Spleen (tissue), 11 donors: Measurements from ENCODE around the gene SERTAD3. TPM values are rescaled to one million over a fixed set of nuclear protein-coding genes. Genes with fewer than 3 reads are reported as not detected.

Experiments
- DNase-seq: peaks from one replicate; pipeline ENCODE4 v3.0.0-alpha.2; 2020
- H3K27ac ChIP-seq, 8 donors: fragments of 200-600 bp; sonication (generic) in 7 of 8; 1 replicate in 4 of 8; 2 replicates in 4 of 8; pipeline versions ENCODE4 v1.5.0 to v1.8.0; 2016 to 2021; ENCODE audit warnings: inconsistent platforms in 4 of 8, mild to moderate bottlenecking in 4 of 8, moderate library complexity in 1 of 8
- H3K27me3 ChIP-seq, 7 donors: fragments of 200-600 bp; sonication (generic) in 6 of 7; replicated peaks in 1 of 7; 1 replicate in 4 of 7; 2 replicates in 3 of 7; pipeline versions ENCODE4 v1.5.0 to v1.8.0; 2016 to 2021; ENCODE audit warnings: inconsistent platforms in 3 of 7, mild to moderate bottlenecking in 1 of 7
- H3K36me3 ChIP-seq, 6 donors: fragments of 200-600 bp; sonication (generic) in 5 of 6; 1 replicate in 4 of 6; 2 replicates in 2 of 6; pipeline versions ENCODE4 v1.5.0 to v1.8.0; 2016 to 2021; ENCODE audit warnings: inconsistent platforms in 2 of 6
- H3K4me1 ChIP-seq, 6 donors: fragments of 200-600 bp; sonication (generic) in 5 of 6; 1 replicate in 3 of 6; 2 replicates in 3 of 6; pipeline versions ENCODE4 v1.5.0 to v1.8.0; 2016 to 2021; ENCODE audit warnings: inconsistent platforms in 3 of 6
- H3K4me3 ChIP-seq, 8 donors: fragments of 200-600 bp; sonication (generic) in 7 of 8; 1 replicate in 4 of 8; 2 replicates in 4 of 8; pipeline versions ENCODE4 v1.5.0 to v1.8.0; 2016 to 2021; ENCODE audit warnings: inconsistent platforms in 4 of 8, mild to moderate bottlenecking in 4 of 8, moderate library complexity in 2 of 8
- H3K9me3 ChIP-seq, 8 donors: fragments of 200-600 bp; sonication (generic) in 7 of 8; 1 replicate in 4 of 8; 2 replicates in 4 of 8; pipeline versions ENCODE4 v1.5.0 to v1.8.0; 2016 to 2021; ENCODE audit warnings: inconsistent platforms in 4 of 8
- POLR2A ChIP-seq, 3 donors: fragments of 450-650 bp; IDR thresholded peaks; one replicate each; pipeline ENCODE4 v1.5.1; 2017; ENCODE audit warnings: antibody characterized with exemption in 3 of 3, mild to moderate bottlenecking in 1 of 3
- POLR2AphosphoS5 ChIP-seq, 3 donors: sonication (generic); formaldehyde crosslinking; IDR thresholded peaks; one replicate each; pipeline ENCODE4 v1.5.1; 2017; ENCODE audit warnings: antibody characterized with exemption in 3 of 3
- WGBS, 5 donors: extraction: QIAGEN DNeasy Blood & Tissue Kit in 3 of 5; methylation state at CpG; one replicate each; pipeline versions ENCODE4 v1.1.5 to v1.1.7; 2013 to 2018; 5-methylcytosine and 5-hydroxymethylcytosine counted together
- intact Hi-C: fragments of 100-400 bp; cut with DNase I; formaldehyde crosslinking; loops from one replicate; pipeline ENCODE4 v1.15.0; 2023; ENCODE audit warnings: low total_unique reads
- polyA plus RNA-seq, 3 donors: library from polyadenylated mRNA; stranded (reverse); fragments of 200-250 nt; gene quantifications; one replicate each; pipeline ENCODE4 v1.2.1, GENCODE V29; 2013
- total RNA-seq, 7 donors: library from RNA; depleted of rRNA in 3 of 7; stranded (reverse); fragments of >200 nt in 3 of 7; fragmentation: NEBNext Ultra II Directional in 4 of 7; extraction: Animal tissue kit (Norgen Biotek cat#: 25700) in 4 of 7; gene quantifications; one replicate each; pipeline versions ENCODE4 v1.1.0 to v1.2.1, GENCODE V29; 2016 to 2021
- TF ChIP-seq, protein P1 (sequence below), 11 experiments: fragments of 200-600 bp in 7 of 11; fragments of 450-650 bp in 4 of 11; sonication (generic) in 4 of 11; IDR thresholded peaks in 8 of 11; conservative IDR thresholded peaks in 3 of 11; 1 replicate in 7 of 11; 2 replicates in 4 of 11; pipeline versions ENCODE4 v1.4.0 to v1.8.0; 2016 to 2021; ENCODE audit warnings: antibody characterized with exemption in 11 of 11, inconsistent platforms in 4 of 11, mild to moderate bottlenecking in 1 of 11
- donor health status: healthy with polysubstance abuse.
- donor health status: DM: no; HTN: no; CAD: no; lungs with moderate emphysema.
- donor health status: DM: no; HTN: no; CAD: no.
- donor health status: Bipolar disorder and iron deficiency.
- donor health status: healthy.
- donor health status: DM: no; HTN: no; CAD: no.
- donor health status: DM: yes; HTN: yes; CAD: no.

SERTAD3 gene
- total and polyA plus RNA-seq, 10 donors = 21.5 to 51.4 (median 28.6) TPM

DNA sequence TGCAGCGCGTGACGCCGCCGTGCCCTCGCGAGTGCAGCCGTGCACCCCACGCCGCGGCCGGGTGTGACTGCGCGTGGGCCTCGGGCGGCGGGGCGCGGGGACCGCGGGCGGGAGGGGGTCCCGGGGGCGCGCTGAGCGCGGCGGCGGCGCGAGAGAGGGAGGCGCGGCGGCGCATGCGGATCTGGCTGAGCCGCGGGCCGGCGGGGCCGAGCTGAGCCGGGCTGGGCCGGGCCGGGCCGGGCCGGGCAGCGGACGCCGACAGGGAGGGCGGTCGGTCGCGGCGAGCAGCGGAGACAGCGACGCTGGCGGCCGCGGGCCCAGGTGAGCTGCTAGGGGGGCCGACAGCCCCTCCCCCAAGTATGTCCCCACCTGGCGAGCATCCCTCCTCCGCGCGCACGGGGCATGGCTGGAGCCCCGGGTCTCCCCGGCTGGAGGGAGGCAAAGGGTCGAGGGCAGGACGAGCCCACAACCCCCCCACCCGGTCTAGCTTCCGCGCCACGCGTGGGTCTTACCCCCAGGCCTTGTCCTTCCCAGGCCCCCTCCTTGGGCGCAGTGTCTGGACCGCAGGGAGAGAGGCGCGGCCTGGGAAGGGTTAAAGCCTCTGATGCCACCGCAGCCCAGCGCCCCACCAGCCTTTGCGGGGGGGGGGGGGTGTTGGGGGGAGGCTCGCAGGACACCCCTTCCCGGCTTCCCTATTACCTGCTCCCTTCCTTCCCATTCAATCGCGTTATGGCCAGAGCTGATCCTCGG lies 23.0 kb upstream of the SERTAD3 start, which contains the start of gene SPTBN4:
Gene SPTBN4 (plus strand): TSS at position 17 of the 750 bp plus-strand sequence. CDS start 5,621 bp downstream, outside the sequence.
- intact Hi-C loops = no loop called here
- 5 to 23% (median 10%) methylated on average over 8 to 86 of the region's 87 CpGs for WGBS, 5 donors
- peak; percentile 82 for DNase-seq
- Histone ChIP-seq H3K27me3 (peaks cover 0 to 24% (median 10%) of the 10 kb centered on the region in 7 donors), H3K4me1 (peaks cover 12 to 51% (median 37%) of the 10 kb centered on the region in 6 donors), H3K36me3 (no peaks in the 10 kb centered on the region), H3K27ac (peak within 1 kb of the TSS in 7 of 8 donors; percentile 17 to 93 (median 84)), H3K4me3 (peak within 1 kb of the TSS; percentile 39 to 89 (median 58)), H3K9me3 (no peaks in the 10 kb centered on the region)
- TF ChIP-seq POLR2AphosphoS5 (IDR thresholded peaks at IDR 0.05) = no peak
- no peak for TF ChIP-seq POLR2A (IDR thresholded peaks at IDR 0.05)
- TF ChIP-seq, protein P1, sequence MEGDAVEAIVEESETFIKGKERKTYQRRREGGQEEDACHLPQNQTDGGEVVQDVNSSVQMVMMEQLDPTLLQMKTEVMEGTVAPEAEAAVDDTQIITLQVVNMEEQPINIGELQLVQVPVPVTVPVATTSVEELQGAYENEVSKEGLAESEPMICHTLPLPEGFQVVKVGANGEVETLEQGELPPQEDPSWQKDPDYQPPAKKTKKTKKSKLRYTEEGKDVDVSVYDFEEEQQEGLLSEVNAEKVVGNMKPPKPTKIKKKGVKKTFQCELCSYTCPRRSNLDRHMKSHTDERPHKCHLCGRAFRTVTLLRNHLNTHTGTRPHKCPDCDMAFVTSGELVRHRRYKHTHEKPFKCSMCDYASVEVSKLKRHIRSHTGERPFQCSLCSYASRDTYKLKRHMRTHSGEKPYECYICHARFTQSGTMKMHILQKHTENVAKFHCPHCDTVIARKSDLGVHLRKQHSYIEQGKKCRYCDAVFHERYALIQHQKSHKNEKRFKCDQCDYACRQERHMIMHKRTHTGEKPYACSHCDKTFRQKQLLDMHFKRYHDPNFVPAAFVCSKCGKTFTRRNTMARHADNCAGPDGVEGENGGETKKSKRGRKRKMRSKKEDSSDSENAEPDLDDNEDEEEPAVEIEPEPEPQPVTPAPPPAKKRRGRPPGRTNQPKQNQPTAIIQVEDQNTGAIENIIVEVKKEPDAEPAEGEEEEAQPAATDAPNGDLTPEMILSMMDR (IDR thresholded peaks at IDR 0.05 in 8 of 11, conservative IDR thresholded peaks at IDR 0.05 in 3 of 11) = no peak

GRCh38 chr19:40466219-40466984 lies 22.3 kb upstream of the SERTAD3 start:
- Histone ChIP-seq H3K4me1 (peaks cover 12 to 59% (median 45%) of the 10 kb centered on the region in 6 donors), H3K4me3 (peak overlapping the region; percentile 39 to 89 (median 58)), H3K27ac (peak overlapping the region in 7 of 8 donors; percentile 17 to 93 (median 84)), H3K36me3 (no peaks in the 10 kb centered on the region), H3K9me3 (no peaks in the 10 kb centered on the region), H3K27me3 (peaks cover 0 to 24% (median 10%) of the 10 kb centered on the region in 7 donors)
- WGBS, 5 donors = 9 to 18% (median 15%) methylated on average over 38 to 48 of the region's 48 CpGs
- TF ChIP-seq POLR2A (IDR thresholded peaks at IDR 0.05) (no peak), POLR2AphosphoS5 (IDR thresholded peaks at IDR 0.05) (peak in 1 of 3 donors; percentile 7)
- TF ChIP-seq, protein P1 (IDR thresholded peaks at IDR 0.05 in 8 of 11, conservative IDR thresholded peaks at IDR 0.05 in 3 of 11) = peak in 1 of 11 experiments; percentile 8
- DNase-seq = peak; percentile 89
- intact Hi-C loops = no loop called here

- peak; percentile 100 for DNase-seq
- intact Hi-C loops = no loop called here
- Histone ChIP-seq H3K27me3 (peaks cover 0 to 24% (median 10%) of the 10 kb centered on the region in 7 donors), H3K4me3 (peak within 1 kb of the TSS; percentile 39 to 89 (median 58)), H3K36me3 (no peaks in the 10 kb centered on the region), H3K9me3 (no peaks in the 10 kb centered on the region), H3K4me1 (peaks cover 12 to 65% (median 50%) of the 10 kb centered on the region in 6 donors), H3K27ac (peak within 1 kb of the TSS; percentile 44 to 93 (median 85))
- 0 to 1% (median 0%) methylated on average over 15 to 54 of the region's 54 CpGs for WGBS, 5 donors
- TF ChIP-seq, protein P1 (IDR thresholded peaks at IDR 0.05 in 8 of 11, conservative IDR thresholded peaks at IDR 0.05 in 3 of 11) = peak in 4 of 11 experiments; percentile 6 to 56 (median 13)
- peak; percentile 92 to 96 (median 96) for TF ChIP-seq POLR2AphosphoS5 (IDR thresholded peaks at IDR 0.05)
- no peak for TF ChIP-seq POLR2A (IDR thresholded peaks at IDR 0.05)
Measured at GRCh38 chr19:40465557-40466218, 21.6 kb upstream of the SERTAD3 start, which contains the start of gene BLVRB. Gene BLVRB (minus strand): TSS chr19:40465745. CDS start chr19:40465688, 57 bp downstream.
